Psoas muscle (tissue), 8 donors: Measurements from ENCODE around the gene TRIM40. TPM values are rescaled to one million over a fixed set of nuclear protein-coding genes. Genes with fewer than 3 reads are reported as not detected.
"Not testable (repeated sequence)": the region's sequence is repeated elsewhere in the genome, so short reads cannot be mapped to it uniquely, and the experiment has no call there.

Source experiments
- ATAC-seq, 4 donors: fragments of 200-7000 bp; cut with Tn5 transposase; one replicate each; pipeline ENCODE4 v1.9.1; 2020; ENCODE audit warnings: moderate library complexity in 3 of 4, mild to moderate bottlenecking in 2 of 4
- DNase-seq, 2 donors: peaks; one replicate each; pipeline ENCODE4 v3.0.0-alpha.2; 2020
- H3K27ac ChIP-seq: fragments of 200-600 bp; one replicate; pipeline ENCODE4 v1.8.0; 2022
- H3K27me3 ChIP-seq, 3 donors: fragments of 200-600 bp in 1 of 3; one replicate each; pipeline versions ENCODE4 v1.6.1 to v1.8.0; 2013 to 2022; ENCODE audit warnings: low read length in 2 of 3, mild to moderate bottlenecking in 2 of 3, moderate library complexity in 1 of 3; ENCODE audit not compliant: insufficient read depth in 3 of 3
- H3K36me3 ChIP-seq, 2 donors: fragments of 200-600 bp in 1 of 2; one replicate each; pipeline versions ENCODE4 v1.6.1 to v1.8.0; 2013 to 2022; ENCODE audit warnings: low read depth in 1 of 2, mild to moderate bottlenecking in 1 of 2, moderate library complexity in 1 of 2; ENCODE audit not compliant: insufficient read depth in 1 of 2
- H3K4me1 ChIP-seq: fragments of 200-600 bp; one replicate; pipeline ENCODE4 v1.8.0; 2022
- H3K4me3 ChIP-seq: fragments of 200-600 bp; one replicate; pipeline ENCODE4 v1.8.0; 2022; ENCODE audit warnings: mild to moderate bottlenecking
- H3K9me3 ChIP-seq: fragments of 200-600 bp; one replicate; pipeline ENCODE4 v1.8.0; 2022
- CTCF ChIP-seq: fragments of 200-600 bp; IDR thresholded peaks from one replicate; pipeline ENCODE4 v1.8.0; 2022; ENCODE audit warnings: antibody characterized with exemption
- WGBS, 3 donors: extraction: QIAGEN DNeasy Blood & Tissue Kit; methylation state at CpG; one replicate each; pipeline versions ENCODE4 v1.1.6 to v1.1.7; 2013; 5-methylcytosine and 5-hydroxymethylcytosine counted together
- intact Hi-C, 2 donors: fragments of 100-400 bp; cut with DNase I; formaldehyde crosslinking; loops; one replicate each; pipeline versions ENCODE4 v1.11.0 to v1.14.2; 2022
- polyA plus RNA-seq, 3 donors: library from polyadenylated mRNA; stranded (reverse); fragments of 200-250 nt; gene quantifications; one replicate each; pipeline ENCODE4 v1.2.3, GENCODE V29; 2013
- total RNA-seq, 4 donors: library from RNA; stranded (reverse); fragmentation: NEBNext Ultra II Directional in 2 of 4; extraction: Animal tissue kit (Norgen Biotek cat#: 25700) in 2 of 4; gene quantifications; one replicate each; pipeline versions ENCODE4 v1.2.1 to v1.2.4, GENCODE V29; 2021 to 2023
- donor health status: healthy with polysubstance abuse.
- donor health status: DM: no; HTN: no; CAD: no; lungs with moderate emphysema.
- donor health status: Bipolar disorder and iron deficiency.
- donor health status: healthy.
- donor health status: DM: yes; HTN: yes; CAD: no.
- donor health status: DM: no; HTN: no; CAD: no.
- donor health status: DM: no; HTN: no; CAD: no.
- donor health status: DM: yes; HTN: yes; CAD: no.

The TRIM40 gene
- total and polyA plus RNA-seq, 7 donors = 0.03 TPM; not detected in 6

- intact Hi-C loops = no loop called here
- WGBS, 3 donors = 84 to 88% (median 86%) methylated on average over 16 of the region's 16 CpGs
- Histone ChIP-seq H3K36me3 (no peaks in the 10 kb centered on the region), H3K27ac (no peak overlapping the region), H3K4me1 (no peaks in the 10 kb centered on the region), H3K9me3 (no peaks in the 10 kb centered on the region), H3K27me3 (peaks cover 0 to 23% (median 0%) of the 10 kb centered on the region in 3 donors), H3K4me3 (no peak overlapping the region)
- TF ChIP-seq CTCF = no peak
- no peak for ATAC-seq
- no peak for DNase-seq
Observed at GRCh38 chr6:30163918-30164654, 28.1 kb downstream of the TRIM40 start.

- ATAC-seq = no peak
- Histone ChIP-seq H3K36me3 (no peaks in the 10 kb centered on the region), H3K4me1 (no peaks in the 10 kb centered on the region), H3K4me3 (no peak overlapping the region), H3K27me3 (peaks cover 0 to 23% (median 0%) of the 10 kb centered on the region in 3 donors), H3K27ac (no peak overlapping the region), H3K9me3 (no peaks in the 10 kb centered on the region)
- no peak for TF ChIP-seq CTCF
- intact Hi-C loops = no loop called here
- WGBS, 3 donors = 84 to 87% (median 85%) methylated on average over 4 of the region's 4 CpGs
- no peak for DNase-seq
Observed at GRCh38 chr6:30164714-30165113, 28.8 kb downstream of the TRIM40 start.

- H3K36me3 ChIP-seq, DNase-seq, intact Hi-C loops: not testable (repeated sequence)
Observed at GRCh38 chr6:30165238-30165637, 29.3 kb downstream of the TRIM40 start.

GRCh38 chr6:30167101-30167500 lies 31.2 kb downstream of the TRIM40 start:
- WGBS, 3 donors = 59 to 68% (median 61%) methylated on average over 6 of the region's 6 CpGs
- DNase-seq (no peak), ATAC-seq (no peak)
- H3K9me3 ChIP-seq = no peaks in the 10 kb centered on the region
- H3K27ac ChIP-seq = no peak overlapping the region
- H3K36me3 ChIP-seq = no peaks in the 10 kb centered on the region
- intact Hi-C loops = no loop called here
- peaks cover 0 to 45% (median 5%) of the 10 kb centered on the region in 3 donors for H3K27me3 ChIP-seq
- no peak overlapping the region for H3K4me3 ChIP-seq
- TF ChIP-seq CTCF = no peak
- no peaks in the 10 kb centered on the region for H3K4me1 ChIP-seq

More at GRCh38 chr6:30165238-30165637, 29.3 kb downstream of the TRIM40 start:
- WGBS, 3 donors = 87 to 96% (median 89%) methylated on average over 1 of the region's 1 CpG
- H3K27ac ChIP-seq, ATAC-seq, H3K4me1 ChIP-seq, H3K4me3 ChIP-seq, H3K9me3 ChIP-seq: not testable (repeated sequence)
- peaks cover 0 to 27% (median 0%) of the 10 kb centered on the region in 3 donors for H3K27me3 ChIP-seq

- intact Hi-C loops = no loop called here
- H3K27me3 ChIP-seq = peaks cover 0 to 54% (median 5%) of the 10 kb centered on the region in 3 donors
- 60 to 74% (median 61%) methylated on average over 1 of the region's 1 CpG for WGBS, 3 donors
Observed at GRCh38 chr6:30168741-30169140, 32.8 kb downstream of the TRIM40 start.

More at GRCh38 chr6:30168741-30169140, 32.8 kb downstream of the TRIM40 start:
- H3K36me3 ChIP-seq = no peaks in the 10 kb centered on the region
- TF ChIP-seq CTCF = no peak
- H3K27ac ChIP-seq = no peak overlapping the region
- H3K4me1 ChIP-seq = no peaks in the 10 kb centered on the region
- no peak overlapping the region for H3K4me3 ChIP-seq
- DNase-seq (no peak), ATAC-seq (no peak)
- no peaks in the 10 kb centered on the region for H3K9me3 ChIP-seq
